OCI-LY7 (cell line): ENCODE data around the gene ADISSP. TPM values are rescaled to one million over a fixed set of nuclear protein-coding genes. Genes with fewer than 3 reads are reported as not detected.

ENCODE experiments used
- BruUV-seq: library from RNA; stranded (reverse); fragments of 400-500 nt; replicated peaks from 2 replicates; lab custom pipeline; 2021; lab: Mats Ljungman, UMichigan
- CTCF ChIA-PET: fragments of 300-600 bp; sonication (Branson Sonifier 250); formaldehyde crosslinking; loops from one replicate; lab custom pipeline; 2022; ENCODE audit warnings: antibody characterized with exemption; ENCODE audit not compliant: unreplicated experiment; lab: Charles Lee
- POLR2A ChIA-PET: fragments of 300-600 bp; sonication (Branson Sonifier 250); formaldehyde crosslinking; loops from one replicate; lab custom pipeline; 2022; ENCODE audit warnings: antibody characterized with exemption; lab: Charles Lee
- DNase-seq: peaks from one replicate; pipeline ENCODE4 v3.0.0-alpha.2; 2015; ENCODE audit warnings: low spot score
- H2AFZ ChIP-seq: fragments of 200-600 bp; sonication (generic), shearing (Covaris generic); 2 replicates; pipeline ENCODE4 v1.6.1; 2014; ENCODE audit warnings: mild to moderate bottlenecking, antibody characterized with exemption, low read length, moderate library complexity
- H3K27ac ChIP-seq: fragments of 200-600 bp; sonication (generic); 2 replicates; pipeline ENCODE4 v1.5.1; 2014; ENCODE audit warnings: mixed run types, low read depth, mild to moderate bottlenecking, moderate library complexity, low read length, inconsistent platforms; ENCODE audit not compliant: poor library complexity, severe bottlenecking
- H3K36me3 ChIP-seq: fragments of 200-600 bp; sonication (generic); 2 replicates; pipeline ENCODE4 v1.6.1; 2014; ENCODE audit warnings: mild to moderate bottlenecking, antibody characterized with exemption, low read length, moderate library complexity, mixed read lengths; ENCODE audit not compliant: insufficient read depth
- H3K4me1 ChIP-seq: fragments of 200-600 bp; sonication (generic); 2 replicates; pipeline ENCODE4 v1.5.1; 2014; ENCODE audit warnings: mild to moderate bottlenecking, low read length; ENCODE audit not compliant: insufficient read depth, poor library complexity, severe bottlenecking
- H3K4me2 ChIP-seq: fragments of 200-600 bp; sonication (generic); 2 replicates; pipeline ENCODE4 v1.6.1; 2014; ENCODE audit warnings: mild to moderate bottlenecking, low read length
- H3K4me3 ChIP-seq: fragments of 200-600 bp; sonication (generic); 2 replicates; pipeline ENCODE4 v1.5.1; 2014; ENCODE audit warnings: mild to moderate bottlenecking, low read depth, low read length; ENCODE audit not compliant: poor library complexity, severe bottlenecking
- H3K79me2 ChIP-seq: fragments of 200-600 bp; sonication (generic); 2 replicates; pipeline ENCODE4 v1.6.1; 2016; ENCODE audit warnings: low read depth, mild to moderate bottlenecking, low read length, moderate library complexity, mixed read lengths; ENCODE audit not compliant: insufficient read depth
- H3K9me2 ChIP-seq: fragments of 200-600 bp; sonication (generic); 2 replicates; pipeline ENCODE4 v1.6.1; 2016; ENCODE audit warnings: mild to moderate bottlenecking, low read length, mixed read lengths; ENCODE audit not compliant: insufficient read depth
- H3K9me3 ChIP-seq: fragments of 200-600 bp; sonication (generic); 2 replicates; pipeline ENCODE4 v1.6.1; 2014; ENCODE audit warnings: mild to moderate bottlenecking, mixed run types, low read length, mixed read lengths
- H4K20me1 ChIP-seq: fragments of 200-600 bp; sonication (generic); 2 replicates; pipeline ENCODE4 v1.6.1; 2014; ENCODE audit warnings: mild to moderate bottlenecking, antibody characterized with exemption, low read length, moderate library complexity, mixed read lengths; ENCODE audit not compliant: insufficient read depth
- EZH2phosphoT487 ChIP-seq: fragments of 200-600 bp; sonication (generic); IDR thresholded peaks from 2 replicates; pipeline ENCODE4 v1.6.1; 2018; ENCODE audit warnings: low read depth, borderline replicate concordance, mild to moderate bottlenecking, mixed run types, antibody characterized with exemption, low read length, moderate library complexity, mixed read lengths
- intact Hi-C: fragments of 100-400 bp; cut with micrococcal nuclease; formaldehyde crosslinking; loops from one replicate; pipeline ENCODE4 v1.10.0; 2022; ENCODE audit not compliant: unreplicated experiment
- total RNA-seq, 2 experiments: library from RNA; depleted of rRNA in 1 of 2; stranded (reverse); fragments of >200 nt in 1 of 2; shearing (Covaris generic) in 1 of 2; gene quantifications; 2 replicates each; pipeline ENCODE4 v1.2.3, GENCODE V29; 2014 to 2022
- TF ChIP-seq, protein P1 (sequence below): fragments of 200-600 bp; sonication (generic); conservative IDR thresholded peaks from 2 replicates; pipeline ENCODE4 v1.5.1; 2014; ENCODE audit warnings: mild to moderate bottlenecking, antibody characterized with exemption, low read length, moderate library complexity, mixed read lengths

The ADISSP gene
- total RNA-seq, 2 experiments from 2014 or later: 64.4 to 66.7 TPM

DNA sequence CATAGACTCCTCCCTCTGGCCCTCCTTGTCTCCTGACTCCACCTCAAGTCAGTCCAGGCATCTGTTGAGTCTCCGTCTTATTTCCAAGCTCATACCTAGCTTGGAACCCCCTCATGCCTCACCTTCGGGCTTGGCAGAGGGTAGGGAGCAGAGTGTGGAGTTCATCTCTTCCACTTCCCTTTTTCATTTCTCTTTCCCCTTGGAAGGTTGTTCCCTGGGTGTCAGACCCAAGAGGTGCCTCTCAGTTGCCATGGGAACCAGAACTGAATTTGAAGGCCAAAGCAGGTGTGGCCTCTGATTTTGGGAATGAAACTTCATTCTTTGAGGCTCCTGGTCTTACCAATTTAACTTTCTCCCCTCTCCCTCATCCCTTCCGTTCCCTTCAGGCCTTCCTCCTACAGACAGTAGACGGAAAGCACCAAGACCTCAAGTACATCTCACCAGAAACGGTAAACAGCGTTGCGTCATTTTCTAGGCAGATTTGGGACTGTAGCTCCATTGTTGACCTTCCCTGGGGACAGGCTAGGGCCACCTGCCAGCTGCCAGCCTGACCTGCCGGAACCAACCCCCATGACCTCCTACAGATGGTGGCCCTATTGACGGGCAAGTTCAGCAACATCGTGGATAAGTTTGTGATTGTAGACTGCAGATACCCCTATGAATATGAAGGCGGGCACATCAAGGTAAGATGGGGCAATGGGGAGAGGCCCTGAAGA lies 35.1 kb upstream of the ADISSP start:
- H4K20me1 ChIP-seq: no peaks in the 10 kb centered on the region
- H3K36me3 ChIP-seq: peaks cover 82% of the 10 kb centered on the region
- H3K4me2 ChIP-seq: no peak overlapping the region
- H3K4me3 ChIP-seq: no peak overlapping the region
- DNase-seq: no peak
- H3K9me2 ChIP-seq: no peaks in the 10 kb centered on the region
- H3K4me1 ChIP-seq: peaks cover 38% of the 10 kb centered on the region
- no peaks in the 10 kb centered on the region for H3K9me3 ChIP-seq
- BruUV-seq: no TSS peak
- POLR2A ChIA-PET: no interaction called here
- intact Hi-C loops: no loop called here
- peaks cover 18% of the 10 kb centered on the region for H3K79me2 ChIP-seq
- H3K27ac ChIP-seq: no peak overlapping the region
- H2AFZ ChIP-seq: no peak overlapping the region
- TF ChIP-seq, protein P1, sequence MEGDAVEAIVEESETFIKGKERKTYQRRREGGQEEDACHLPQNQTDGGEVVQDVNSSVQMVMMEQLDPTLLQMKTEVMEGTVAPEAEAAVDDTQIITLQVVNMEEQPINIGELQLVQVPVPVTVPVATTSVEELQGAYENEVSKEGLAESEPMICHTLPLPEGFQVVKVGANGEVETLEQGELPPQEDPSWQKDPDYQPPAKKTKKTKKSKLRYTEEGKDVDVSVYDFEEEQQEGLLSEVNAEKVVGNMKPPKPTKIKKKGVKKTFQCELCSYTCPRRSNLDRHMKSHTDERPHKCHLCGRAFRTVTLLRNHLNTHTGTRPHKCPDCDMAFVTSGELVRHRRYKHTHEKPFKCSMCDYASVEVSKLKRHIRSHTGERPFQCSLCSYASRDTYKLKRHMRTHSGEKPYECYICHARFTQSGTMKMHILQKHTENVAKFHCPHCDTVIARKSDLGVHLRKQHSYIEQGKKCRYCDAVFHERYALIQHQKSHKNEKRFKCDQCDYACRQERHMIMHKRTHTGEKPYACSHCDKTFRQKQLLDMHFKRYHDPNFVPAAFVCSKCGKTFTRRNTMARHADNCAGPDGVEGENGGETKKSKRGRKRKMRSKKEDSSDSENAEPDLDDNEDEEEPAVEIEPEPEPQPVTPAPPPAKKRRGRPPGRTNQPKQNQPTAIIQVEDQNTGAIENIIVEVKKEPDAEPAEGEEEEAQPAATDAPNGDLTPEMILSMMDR: no peak
- no peak for TF ChIP-seq EZH2phosphoT487
- CTCF ChIA-PET: interaction anchor here (0.6 kb wide), 1 partner anchor 16 kb away, joined by 3 read pairs; no protein-coding TSS in a partner anchor

DNA sequence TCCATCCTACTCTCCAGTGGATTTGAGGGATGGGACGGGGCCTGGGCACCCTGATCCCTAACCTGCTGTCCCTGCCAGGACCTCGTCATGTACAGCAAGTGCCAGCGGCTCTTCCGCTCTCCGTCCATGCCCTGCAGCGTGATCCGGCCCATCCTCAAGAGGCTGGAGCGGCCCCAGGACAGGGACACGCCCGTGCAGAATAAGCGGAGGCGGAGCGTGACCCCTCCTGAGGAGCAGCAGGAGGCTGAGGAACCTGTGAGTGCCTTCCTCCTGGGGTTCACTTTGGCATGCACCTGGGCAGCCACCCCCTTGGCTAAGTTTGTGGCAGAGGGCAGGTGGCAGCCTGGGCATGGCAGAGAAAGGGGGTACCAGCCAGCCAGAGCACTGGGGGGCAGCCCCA lies 34.3 kb upstream of the ADISSP start:
- no peak for TF ChIP-seq EZH2phosphoT487
- no peaks in the 10 kb centered on the region for H3K9me2 ChIP-seq
- H2AFZ ChIP-seq: no peak overlapping the region
- DNase-seq: no peak
- BruUV-seq: no TSS peak
- no peak overlapping the region for H3K4me2 ChIP-seq
- peaks cover 32% of the 10 kb centered on the region for H3K4me1 ChIP-seq
- H3K9me3 ChIP-seq: no peaks in the 10 kb centered on the region
- H3K36me3 ChIP-seq: peaks cover 85% of the 10 kb centered on the region
- ChIA-PET CTCF (interaction anchor here (0.6 kb wide), 1 partner anchor 17 kb away, joined by 3 read pairs; no protein-coding TSS in a partner anchor), POLR2A (no interaction called here)
- no peak overlapping the region for H3K27ac ChIP-seq
- intact Hi-C loops: no loop called here
- H4K20me1 ChIP-seq: no peaks in the 10 kb centered on the region; the same call in 1 of the 2 replicates
- peaks cover 27% of the 10 kb centered on the region for H3K79me2 ChIP-seq
- H3K4me3 ChIP-seq: no peak overlapping the region

DNA sequence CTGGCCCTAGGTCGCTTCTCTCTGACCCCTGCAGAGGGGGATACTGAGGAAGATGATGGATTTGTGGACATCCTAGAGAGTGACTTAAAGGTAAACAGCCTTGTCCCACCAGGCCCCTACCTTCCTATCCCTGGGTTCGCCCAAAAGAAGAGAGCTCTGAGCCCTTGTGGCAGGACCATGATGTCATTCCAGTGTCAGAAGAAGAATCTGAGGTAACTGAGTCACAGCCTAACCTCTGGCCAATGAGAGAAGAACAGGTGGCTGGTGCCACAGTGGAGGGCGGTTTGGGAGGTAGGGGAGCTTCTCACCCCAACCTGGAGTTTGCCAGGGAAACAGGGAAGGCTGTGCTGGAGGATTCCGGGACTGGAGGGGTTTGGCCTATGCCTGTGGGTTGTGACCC lies 33.7 kb upstream of the ADISSP start:
- intact Hi-C loops: no loop called here
- no peak for TF ChIP-seq EZH2phosphoT487
- TF ChIP-seq, protein P1: no peak
- no peak overlapping the region for H2AFZ ChIP-seq
- H3K4me2 ChIP-seq: no peak overlapping the region
- H3K4me1 ChIP-seq: peaks cover 32% of the 10 kb centered on the region
- peaks cover 31% of the 10 kb centered on the region for H3K79me2 ChIP-seq
- no peak overlapping the region for H3K4me3 ChIP-seq
- peaks cover 81% of the 10 kb centered on the region for H3K36me3 ChIP-seq
- no peaks in the 10 kb centered on the region for H3K9me3 ChIP-seq
- no peaks in the 10 kb centered on the region for H3K9me2 ChIP-seq
- CTCF ChIA-PET: no interaction called here
- no peak for DNase-seq
- POLR2A ChIA-PET: interaction anchor here (1.6 kb wide), 1 partner anchor 11 kb away, joined by 4 read pairs; no protein-coding TSS in a partner anchor
- no peak overlapping the region for H3K27ac ChIP-seq
- no TSS peak for BruUV-seq
- H4K20me1 ChIP-seq: no peaks in the 10 kb centered on the region; the same call in 1 of the 2 replicates
